WTC11 (cell line): ENCODE data around the gene APOOL.

Experiments
- AFF4 ChIP-seq: sonication (generic); formaldehyde crosslinking; IDR thresholded peaks from 2 replicates; pipeline ENCODE4 v1.8.1; 2023; ENCODE audit warnings: mild to moderate bottlenecking, missing genetic modification reagents, borderline replicate concordance
- CTCF ChIP-seq: fragments of 200-600 bp; IDR thresholded peaks from 2 replicates; pipeline ENCODE4 v1.8.0; 2022; ENCODE audit warnings: antibody characterized with exemption
- ELF4 ChIP-seq: sonication (generic); formaldehyde crosslinking; IDR thresholded peaks from 2 replicates; pipeline ENCODE4 v1.8.1; 2022; ENCODE audit warnings: low read depth, mild to moderate bottlenecking, moderate library complexity, missing genetic modification reagents
- FOXP1 ChIP-seq: sonication (generic); formaldehyde crosslinking; IDR thresholded peaks from 2 replicates; pipeline ENCODE4 v1.8.0; 2022; ENCODE audit warnings: missing genetic modification reagents, mild to moderate bottlenecking, moderate library complexity, borderline replicate concordance
- JUN ChIP-seq: sonication (generic); formaldehyde crosslinking; IDR thresholded peaks from 2 replicates; pipeline ENCODE4 v1.8.0; 2023; ENCODE audit warnings: mild to moderate bottlenecking, missing genetic modification reagents
- KAT7 ChIP-seq: sonication (generic); formaldehyde crosslinking; IDR thresholded peaks from 2 replicates; pipeline ENCODE4 v1.8.1; 2023; ENCODE audit warnings: missing genetic modification reagents, mild to moderate bottlenecking, borderline replicate concordance
- NR1H2 ChIP-seq: sonication (generic); formaldehyde crosslinking; IDR thresholded peaks from 2 replicates; pipeline ENCODE4 v1.9.0; 2021; ENCODE audit warnings: mild to moderate bottlenecking, moderate library complexity, missing genetic modification reagents
- OVOL2 ChIP-seq: fragments of 250-450 bp; sonication (Bioruptor Pico); IDR thresholded peaks from 2 replicates; pipeline ENCODE4 v1.9.0; 2021; ENCODE audit warnings: mild to moderate bottlenecking, borderline replicate concordance
- PREB ChIP-seq: sonication (generic); formaldehyde crosslinking; IDR thresholded peaks from 2 replicates; pipeline ENCODE4 v1.8.1; 2022; ENCODE audit warnings: mild to moderate bottlenecking, missing genetic modification reagents, moderate library complexity, borderline replicate concordance
- ZBTB21 ChIP-seq: sonication (generic); formaldehyde crosslinking; IDR thresholded peaks from 2 replicates; pipeline ENCODE4 v1.8.1; 2023; ENCODE audit warnings: mild to moderate bottlenecking, missing genetic modification reagents, borderline replicate concordance
- ZBTB43 ChIP-seq: sonication (generic); formaldehyde crosslinking; IDR thresholded peaks from 2 replicates; pipeline ENCODE4 v1.8.1; 2023; ENCODE audit warnings: mild to moderate bottlenecking, missing genetic modification reagents
- ZNF219 ChIP-seq: sonication (generic); formaldehyde crosslinking; IDR thresholded peaks from 2 replicates; pipeline ENCODE4 v1.8.0; 2023; ENCODE audit warnings: missing genetic modification reagents, mild to moderate bottlenecking, borderline replicate concordance
- ZNF416 ChIP-seq: fragments of 250-450 bp; sonication (Bioruptor Pico); IDR thresholded peaks from 2 replicates; pipeline ENCODE4 v1.9.0; 2021; ENCODE audit warnings: mild to moderate bottlenecking, inconsistent platforms
- ZNF423 ChIP-seq: fragments of 250-450 bp; sonication (Bioruptor Pico); IDR thresholded peaks from 2 replicates; pipeline ENCODE4 v2.1.2; 2022; ENCODE audit warnings: mild to moderate bottlenecking, moderate library complexity

- TF ChIP-seq ZNF423 (no peak), CTCF (no peak), KAT7 (CRISPR knock-in tag) (no peak), ELF4 (CRISPR knock-in tag) (no peak), ZNF219 (CRISPR knock-in tag) (no peak), JUN (CRISPR knock-in tag) (no peak), AFF4 (CRISPR knock-in tag) (no peak), ZBTB21 (no peak), NR1H2 (CRISPR knock-in tag) (no peak), ZBTB43 (CRISPR knock-in tag) (no peak), ZNF416 (CRISPR knock-in tag) (no peak), FOXP1 (CRISPR knock-in tag) (no peak), OVOL2 (no peak), PREB (CRISPR knock-in tag) (no peak)
Observed at GRCh38 chrX:85003655-85004244, at the start of gene APOOL.
